ENCODE results near the gene PRPF8. TPM values are rescaled to one million over a fixed set of nuclear protein-coding genes. Genes with fewer than 3 reads are reported as not detected.

PRPF8 gene
- total RNA-seq, 2 donors from 2014 or later: 298 to 375 TPM

DNA sequence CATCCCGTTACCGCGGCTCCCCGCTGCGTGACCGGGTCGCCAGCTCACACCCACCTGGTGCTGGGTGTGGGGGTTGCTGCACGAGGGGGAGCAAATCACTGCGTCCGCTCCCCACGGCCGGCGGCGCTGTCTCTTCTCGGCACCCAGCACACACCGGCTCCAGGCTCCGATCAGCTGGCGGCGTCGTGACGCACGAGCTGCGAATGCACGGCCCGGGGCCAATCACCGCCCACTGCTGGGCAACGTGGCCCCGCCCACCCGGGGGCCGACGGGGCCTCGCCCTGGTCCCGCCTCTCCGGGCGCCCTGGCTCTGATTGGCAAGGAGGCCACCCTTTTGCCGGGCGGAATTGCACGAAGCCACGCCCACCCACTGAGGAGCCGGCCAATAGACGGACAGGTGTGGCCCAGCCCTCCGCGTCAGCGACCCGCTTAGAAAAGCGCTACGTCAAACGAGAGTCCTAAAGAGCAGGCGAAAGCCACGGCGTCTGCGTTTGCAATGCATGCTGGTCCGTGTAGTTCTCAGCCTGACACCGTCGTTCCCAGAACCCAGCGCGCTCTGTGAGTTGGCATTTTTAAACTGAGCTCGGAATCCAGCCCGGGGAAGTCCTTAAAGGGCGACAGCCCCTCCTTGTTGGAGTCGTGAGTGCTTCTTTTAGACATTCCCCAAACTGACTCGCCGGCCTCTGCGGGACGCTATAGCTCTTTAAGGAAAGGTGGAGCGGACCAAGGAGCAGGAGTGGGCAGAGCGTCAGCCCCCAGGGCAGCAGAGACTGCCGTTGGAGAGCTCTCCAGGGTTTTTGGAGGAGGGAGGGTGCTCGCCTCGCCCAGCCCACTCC lies 31.6 kb upstream of the PRPF8 start:
- H3K4me3 ChIP-seq (ENCODE audit: low read length): peak overlapping the region; percentile 93
- H3K36me3 ChIP-seq (ENCODE audit: control insufficient read depth, insufficient read depth, low read length): peaks cover 25% of the 10 kb centered on the region
- peak; percentile 100 for DNase-seq
- Mint-ChIP-seq H3K27me3 (ENCODE audit: insufficient read depth) (no peaks in the 10 kb centered on the region), H3K27ac (peak overlapping the region; percentile 99), H3K36me3 (ENCODE audit: low read depth) (peaks cover 15% of the 10 kb centered on the region), H3K9me3 (no peaks in the 10 kb centered on the region), H3K4me3 (peak overlapping the region; percentile 84), H3K4me1 (peaks cover 17% of the 10 kb centered on the region)
- TF ChIP-seq, protein P1, sequence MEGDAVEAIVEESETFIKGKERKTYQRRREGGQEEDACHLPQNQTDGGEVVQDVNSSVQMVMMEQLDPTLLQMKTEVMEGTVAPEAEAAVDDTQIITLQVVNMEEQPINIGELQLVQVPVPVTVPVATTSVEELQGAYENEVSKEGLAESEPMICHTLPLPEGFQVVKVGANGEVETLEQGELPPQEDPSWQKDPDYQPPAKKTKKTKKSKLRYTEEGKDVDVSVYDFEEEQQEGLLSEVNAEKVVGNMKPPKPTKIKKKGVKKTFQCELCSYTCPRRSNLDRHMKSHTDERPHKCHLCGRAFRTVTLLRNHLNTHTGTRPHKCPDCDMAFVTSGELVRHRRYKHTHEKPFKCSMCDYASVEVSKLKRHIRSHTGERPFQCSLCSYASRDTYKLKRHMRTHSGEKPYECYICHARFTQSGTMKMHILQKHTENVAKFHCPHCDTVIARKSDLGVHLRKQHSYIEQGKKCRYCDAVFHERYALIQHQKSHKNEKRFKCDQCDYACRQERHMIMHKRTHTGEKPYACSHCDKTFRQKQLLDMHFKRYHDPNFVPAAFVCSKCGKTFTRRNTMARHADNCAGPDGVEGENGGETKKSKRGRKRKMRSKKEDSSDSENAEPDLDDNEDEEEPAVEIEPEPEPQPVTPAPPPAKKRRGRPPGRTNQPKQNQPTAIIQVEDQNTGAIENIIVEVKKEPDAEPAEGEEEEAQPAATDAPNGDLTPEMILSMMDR (conservative IDR thresholded peaks at IDR 0.05): no peak
- H3K9ac ChIP-seq (ENCODE audit: extremely low read depth, low read length, poor library complexity, severe bottlenecking): peak overlapping the region; percentile 98
- peaks cover 15% of the 10 kb centered on the region for H3K4me1 ChIP-seq (ENCODE audit: control insufficient read depth, insufficient read depth, low read length)
- no peaks in the 10 kb centered on the region for H3K27me3 ChIP-seq (ENCODE audit: control insufficient read depth, insufficient read depth, low read length, poor library complexity, severe bottlenecking)
- 0% methylated on average over 31 to 70 of the region's 70 CpGs for WGBS, 2 experiments (ENCODE audit: insufficient coverage in 1 of 2, insufficient read length in 1 of 2)
- no peaks in the 10 kb centered on the region for H3K9me3 ChIP-seq (ENCODE audit: control insufficient read depth, low read length)
- peak overlapping the region; percentile 98 for H3K27ac ChIP-seq (ENCODE audit: low read depth, low read length)

DNA sequence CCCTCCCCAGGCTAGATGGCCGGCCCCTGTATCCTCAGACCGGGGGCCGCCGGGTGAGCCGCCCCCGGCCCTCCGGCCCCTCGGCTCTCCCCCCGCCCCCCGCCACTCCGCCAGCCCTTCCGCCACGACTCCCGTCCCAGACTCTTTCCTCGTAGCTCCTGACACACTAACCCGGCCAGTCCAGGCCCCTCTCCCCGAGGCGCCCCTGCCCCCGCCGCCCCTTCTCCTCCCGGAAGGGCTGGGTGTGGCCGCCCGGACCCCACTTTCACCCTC lies 31.1 kb upstream of the PRPF8 start:
- peaks cover 15% of the 10 kb centered on the region for H3K4me1 ChIP-seq (ENCODE audit: control insufficient read depth, insufficient read depth, low read length)
- H3K36me3 Mint-ChIP-seq (ENCODE audit: low read depth): peaks cover 15% of the 10 kb centered on the region
- peak overlapping the region; percentile 72 for H3K27ac Mint-ChIP-seq
- no peaks in the 10 kb centered on the region for H3K27me3 ChIP-seq (ENCODE audit: control insufficient read depth, insufficient read depth, low read length, poor library complexity, severe bottlenecking)
- H3K4me3 ChIP-seq (ENCODE audit: low read length): peak overlapping the region; percentile 93
- WGBS, 2 experiments (ENCODE audit: insufficient coverage in 1 of 2, insufficient read length in 1 of 2): 1% methylated on average over 23 of the region's 23 CpGs; no CpG with 5 or more reads in 1 of the 2 experiments
- H3K36me3 ChIP-seq (ENCODE audit: control insufficient read depth, insufficient read depth, low read length): peaks cover 25% of the 10 kb centered on the region
- H3K9me3 Mint-ChIP-seq: no peaks in the 10 kb centered on the region
- H3K27ac ChIP-seq (ENCODE audit: low read depth, low read length): peak overlapping the region; percentile 75
- H3K4me3 Mint-ChIP-seq: peak overlapping the region; percentile 84
- H3K27me3 Mint-ChIP-seq (ENCODE audit: insufficient read depth): no peaks in the 10 kb centered on the region
- H3K4me1 Mint-ChIP-seq: peaks cover 19% of the 10 kb centered on the region
- H3K9ac ChIP-seq (ENCODE audit: extremely low read depth, low read length, poor library complexity, severe bottlenecking): peak overlapping the region; percentile 78
- no peaks in the 10 kb centered on the region for H3K9me3 ChIP-seq (ENCODE audit: control insufficient read depth, low read length)
- TF ChIP-seq, protein P1 (conservative IDR thresholded peaks at IDR 0.05): no peak
- no peak for DNase-seq

DNA sequence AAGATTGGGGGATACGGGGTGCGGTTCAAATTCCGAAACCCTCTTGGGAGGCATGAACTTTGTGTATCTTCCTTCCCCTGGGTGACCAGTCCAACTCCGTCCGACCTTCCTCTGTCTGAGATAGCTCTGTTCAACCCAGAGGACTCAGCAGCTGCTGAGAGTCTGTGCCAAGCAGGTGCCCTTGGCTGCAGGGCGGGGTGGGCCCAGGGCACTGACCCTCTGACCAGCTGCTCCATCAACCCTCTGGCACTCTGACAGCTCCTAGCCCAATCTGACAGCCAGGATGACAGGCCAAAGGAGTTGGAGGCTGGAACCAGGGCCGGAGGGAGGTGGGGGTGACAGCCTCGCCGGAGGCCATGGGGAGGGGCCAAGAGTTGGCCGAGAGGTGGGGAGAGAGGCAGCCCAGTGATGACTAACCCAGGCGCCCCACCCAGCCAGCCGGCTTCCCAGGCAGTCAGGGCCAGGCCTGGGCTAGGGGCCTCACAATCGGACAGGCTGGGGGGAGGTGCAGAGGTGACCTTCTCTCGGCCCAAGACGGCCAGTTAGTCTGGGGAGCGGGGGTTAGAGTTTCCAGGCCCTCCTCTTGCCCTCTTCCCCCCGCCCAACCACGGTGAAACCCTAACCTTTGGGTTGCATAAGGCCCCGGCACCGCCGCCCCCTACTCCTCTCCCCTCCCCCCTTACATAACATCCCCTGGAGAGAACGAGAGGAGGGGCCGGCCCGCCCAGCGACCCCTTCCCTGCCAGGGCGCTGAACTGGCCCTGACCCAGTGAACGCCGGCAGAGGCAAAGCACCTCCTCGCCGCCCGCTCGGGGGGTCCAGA lies 30.5 kb upstream of the PRPF8 start:
- H3K9me3 ChIP-seq (ENCODE audit: control insufficient read depth, low read length): no peaks in the 10 kb centered on the region
- Mint-ChIP-seq H3K27ac (peak overlapping the region; percentile 85), H3K4me1 (peaks cover 22% of the 10 kb centered on the region), H3K9me3 (no peaks in the 10 kb centered on the region), H3K27me3 (ENCODE audit: insufficient read depth) (peaks cover 2% of the 10 kb centered on the region), H3K4me3 (peak overlapping the region; percentile 84), H3K36me3 (ENCODE audit: low read depth) (peaks cover 15% of the 10 kb centered on the region)
- no peaks in the 10 kb centered on the region for H3K27me3 ChIP-seq (ENCODE audit: control insufficient read depth, insufficient read depth, low read length, poor library complexity, severe bottlenecking)
- peaks cover 25% of the 10 kb centered on the region for H3K36me3 ChIP-seq (ENCODE audit: control insufficient read depth, insufficient read depth, low read length)
- TF ChIP-seq, protein P1 (conservative IDR thresholded peaks at IDR 0.05): no peak
- WGBS, 2 experiments (ENCODE audit: insufficient coverage in 1 of 2, insufficient read length in 1 of 2): 3 to 11% methylated on average over 5 to 30 of the region's 32 CpGs
- DNase-seq: peak; percentile 94
- H3K4me1 ChIP-seq (ENCODE audit: control insufficient read depth, insufficient read depth, low read length): peaks cover 15% of the 10 kb centered on the region
- peak overlapping the region; percentile 88 for H3K27ac ChIP-seq (ENCODE audit: low read depth, low read length)
- H3K4me3 ChIP-seq (ENCODE audit: low read length): peak overlapping the region; percentile 93
- peak overlapping the region; percentile 78 for H3K9ac ChIP-seq (ENCODE audit: extremely low read depth, low read length, poor library complexity, severe bottlenecking)

All from endodermal cell (in vitro differentiated cells).